LHCN-M2 (cell line): ENCODE data around the gene LIPT2. TPM values are rescaled to one million over a fixed set of nuclear protein-coding genes. Genes with fewer than 3 reads are reported as not detected.
A peak's percentile ranks its signal among the peaks of the same experiment; 100 is the strongest.

ENCODE experiments used
- DNase-seq: peaks from one replicate; pipeline ENCODE4 v3.0.0-alpha.2; 2012; ENCODE audit warnings: low read depth
- total RNA-seq: library from RNA; depleted of rRNA; stranded (reverse); fragments of >200 nt; gene quantifications from 2 replicates; pipeline ENCODE4 v1.2.3, GENCODE V29; 2014

LIPT2 gene
- total RNA-seq, 1 experiment from 2014 or later: 4.8 TPM

DNA sequence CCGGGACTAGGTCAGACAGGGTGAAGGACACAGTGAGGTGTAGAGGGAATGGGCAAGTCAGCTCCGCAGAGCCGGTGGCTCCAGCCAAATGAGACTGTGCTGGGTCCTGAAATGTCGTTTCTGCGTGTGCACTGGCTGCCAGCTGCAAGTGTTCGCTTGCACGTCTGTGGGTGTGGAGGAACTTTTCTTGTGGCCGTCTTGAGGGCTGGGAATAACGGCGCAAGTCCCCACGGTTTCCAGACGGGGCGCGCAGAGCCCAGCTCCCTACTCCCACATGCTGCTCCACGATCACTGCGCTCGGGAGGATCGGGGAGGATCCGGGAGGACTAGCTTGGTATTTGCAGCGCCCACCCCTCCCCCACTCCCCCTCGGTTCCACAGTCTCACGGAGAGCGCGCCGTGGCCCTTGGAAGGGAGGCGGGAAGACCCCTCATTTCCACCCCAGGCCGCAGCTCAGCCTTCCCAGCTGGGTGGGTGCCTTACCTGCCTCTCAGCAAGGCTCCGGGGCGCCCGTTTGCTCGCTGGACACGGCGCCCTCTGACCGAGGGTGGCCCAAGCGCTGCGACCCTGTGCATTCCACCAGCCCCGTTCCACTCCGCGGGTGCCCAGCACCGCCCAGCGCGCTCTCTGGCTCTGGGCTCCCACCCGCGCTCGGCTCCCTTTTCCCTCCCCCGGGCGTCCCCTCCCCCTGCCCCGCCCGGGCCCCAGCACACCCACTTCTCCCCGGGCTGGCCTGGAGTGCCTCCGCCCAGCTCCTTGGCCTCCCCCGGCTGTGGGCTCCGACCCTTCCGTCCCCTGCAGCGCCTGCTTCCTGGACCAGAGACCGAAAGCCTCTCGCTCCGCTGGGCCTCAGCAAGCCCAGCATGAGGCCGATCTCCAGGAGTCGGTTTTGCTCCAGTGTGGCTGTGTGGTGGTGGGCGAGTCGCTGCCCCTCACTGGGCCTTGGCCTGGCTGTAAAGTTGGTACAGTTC is 26.3 kb downstream of the LIPT2 start, which contains the start of gene KCNE3:
Gene KCNE3, minus strand, starts transcription at position 634 of the 970 bp plus-strand sequence. CDS start 9,986 bp downstream, outside the sequence.
- DNase-seq: no peak

DNA sequence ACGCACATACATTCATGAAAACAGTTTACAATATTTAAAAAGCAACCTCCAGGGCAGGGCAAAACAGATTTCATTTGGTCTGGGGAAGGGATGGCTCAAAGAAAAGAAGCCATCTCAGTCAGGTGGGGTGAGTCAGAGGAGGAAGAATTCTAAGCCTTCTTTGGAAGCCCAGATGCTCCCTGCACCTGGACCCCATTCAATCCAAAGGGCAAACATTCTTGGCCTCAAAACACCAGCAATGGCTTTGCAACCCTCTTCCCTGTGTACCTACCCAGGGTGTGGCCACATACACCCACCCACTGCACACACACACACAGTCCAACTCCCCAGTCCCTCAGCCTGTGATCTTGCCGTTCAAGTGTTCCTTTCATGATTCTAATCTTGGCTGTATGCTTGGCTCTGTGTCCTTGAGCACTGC is 28.2 kb downstream of the LIPT2 start:
- DNase-seq: no peak

DNA sequence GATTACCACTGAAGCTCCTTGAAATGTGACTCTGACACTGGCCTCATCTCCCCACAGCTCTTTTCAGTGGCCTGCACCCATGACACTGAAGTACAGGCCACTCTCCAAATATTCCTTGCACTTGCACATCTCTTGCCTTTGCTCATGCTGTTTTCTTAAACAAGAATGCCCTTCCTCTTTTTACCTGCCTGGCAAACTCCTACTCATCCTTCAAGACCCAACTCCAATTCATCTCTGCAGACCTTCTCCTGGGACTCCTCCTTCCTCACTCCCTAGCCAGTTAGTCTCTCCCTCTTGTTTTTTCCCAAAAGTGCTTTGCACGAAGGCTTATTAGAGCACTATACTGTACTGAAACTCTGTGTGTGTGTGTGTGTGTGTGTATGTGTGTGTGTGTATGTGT is 28.8 kb downstream of the LIPT2 start:
- DNase-seq: no peak

DNA sequence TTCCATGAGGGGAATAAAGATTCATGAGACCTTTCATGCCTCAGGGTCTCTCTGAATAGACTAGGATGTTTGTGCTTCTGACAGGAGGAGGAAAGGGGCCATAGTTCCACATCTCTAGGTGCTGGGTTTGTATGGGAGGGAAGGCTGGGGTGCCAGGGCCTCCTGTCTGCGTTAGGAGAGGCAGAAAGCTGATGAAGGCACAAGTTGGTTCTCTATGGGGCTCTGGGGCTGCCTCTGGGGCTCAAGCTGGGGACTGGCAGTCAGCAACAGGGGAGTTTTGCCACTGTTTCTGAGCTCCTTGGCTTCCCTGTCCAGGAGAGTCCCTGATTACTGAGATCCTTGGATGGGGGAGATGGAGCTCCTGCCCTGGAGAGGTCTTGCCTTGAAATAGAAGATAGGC is 30.3 kb downstream of the LIPT2 start:
- no peak for DNase-seq

DNA sequence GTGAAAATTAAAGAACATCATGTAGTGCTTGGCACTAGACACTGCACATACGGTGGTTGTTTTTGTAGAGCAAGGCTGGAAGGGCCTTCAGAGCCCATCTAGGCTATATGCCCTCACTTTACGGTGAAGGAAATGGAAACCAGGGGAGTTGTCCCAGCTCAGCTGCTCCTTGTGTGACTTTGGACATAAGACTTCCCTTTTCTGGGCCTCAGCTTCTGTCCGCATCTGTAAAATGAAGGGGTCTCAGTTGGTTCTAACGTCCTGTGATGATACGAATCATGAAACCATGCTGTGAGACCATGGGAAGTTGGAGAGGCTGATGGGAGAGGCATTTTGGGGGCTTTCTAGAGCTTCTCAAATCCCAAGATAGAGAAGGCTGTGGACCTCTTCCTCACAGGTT is 30.9 kb downstream of the LIPT2 start:
- DNase-seq: no peak

DNA sequence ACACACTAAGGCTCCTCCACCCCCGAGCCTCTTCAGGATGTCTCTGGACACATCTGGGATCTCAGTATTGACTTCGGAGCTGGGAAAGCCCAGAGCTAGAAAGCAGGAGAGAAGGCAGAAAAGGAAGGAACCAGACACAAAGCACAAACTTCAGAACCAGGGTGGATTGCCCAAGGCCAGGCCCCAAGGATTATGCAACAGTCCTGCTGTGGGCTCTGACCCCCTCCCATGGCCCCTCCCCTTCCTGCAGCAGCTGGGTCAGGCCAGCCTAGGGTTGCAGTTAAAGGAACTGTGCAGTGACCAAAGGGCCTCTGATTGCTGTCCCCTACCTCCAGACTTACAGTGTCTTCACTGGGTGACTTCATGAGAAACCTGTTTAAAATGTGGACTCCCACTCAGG is 31.5 kb downstream of the LIPT2 start:
- peak; percentile 25 for DNase-seq

DNA sequence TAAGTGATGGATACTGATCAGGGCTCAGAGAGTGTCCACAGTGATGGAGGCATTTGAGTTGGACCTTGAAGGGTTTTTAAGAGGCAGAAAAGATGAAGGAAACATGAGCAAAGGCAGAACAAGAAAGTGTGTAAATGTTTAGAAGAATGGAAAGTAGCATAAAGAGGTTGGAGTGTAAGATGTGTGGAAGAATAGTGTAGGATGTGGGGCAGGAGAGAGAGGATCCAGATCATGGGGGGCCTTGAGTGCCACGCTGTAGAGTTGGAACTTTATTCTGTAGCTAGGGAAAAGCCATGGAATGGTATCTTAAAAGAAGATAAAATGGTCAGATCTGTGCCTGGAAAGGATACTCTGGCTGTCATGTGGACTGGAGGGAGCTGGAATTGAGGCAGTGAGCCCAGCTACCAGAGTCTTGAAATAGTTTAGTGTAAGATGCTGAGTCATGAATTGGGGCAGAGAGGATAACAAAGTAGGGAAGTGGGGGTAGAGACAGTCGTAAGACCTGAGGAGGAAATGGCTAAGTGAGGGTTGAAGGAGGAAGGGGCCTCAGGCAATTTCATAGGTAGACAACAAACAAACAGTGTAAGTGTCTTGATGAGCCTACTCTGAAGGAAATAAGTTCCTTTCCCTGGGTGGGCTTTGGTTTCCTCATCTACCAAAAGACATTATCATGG is 32.9 kb downstream of the LIPT2 start:
- DNase-seq: no peak

DNA sequence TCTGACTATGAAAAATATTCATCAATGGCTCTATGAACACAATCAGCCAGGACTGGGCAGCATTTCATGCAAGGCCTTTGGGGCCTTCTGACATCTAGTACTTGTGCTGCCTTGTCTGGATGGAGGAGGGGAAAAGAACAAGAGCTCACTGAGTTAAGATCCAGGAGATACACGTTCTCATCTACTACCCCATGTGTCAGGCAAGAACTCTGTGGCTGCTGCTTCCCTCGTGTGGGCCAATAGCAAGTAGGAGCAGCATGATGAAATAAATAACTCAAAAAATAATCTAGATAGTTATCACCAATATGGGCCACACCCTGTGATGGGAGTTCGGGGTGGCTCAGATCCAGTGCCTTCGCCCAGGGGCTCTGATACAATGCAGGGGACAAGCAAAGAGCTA is 33.5 kb downstream of the LIPT2 start:
- DNase-seq: no peak

DNA sequence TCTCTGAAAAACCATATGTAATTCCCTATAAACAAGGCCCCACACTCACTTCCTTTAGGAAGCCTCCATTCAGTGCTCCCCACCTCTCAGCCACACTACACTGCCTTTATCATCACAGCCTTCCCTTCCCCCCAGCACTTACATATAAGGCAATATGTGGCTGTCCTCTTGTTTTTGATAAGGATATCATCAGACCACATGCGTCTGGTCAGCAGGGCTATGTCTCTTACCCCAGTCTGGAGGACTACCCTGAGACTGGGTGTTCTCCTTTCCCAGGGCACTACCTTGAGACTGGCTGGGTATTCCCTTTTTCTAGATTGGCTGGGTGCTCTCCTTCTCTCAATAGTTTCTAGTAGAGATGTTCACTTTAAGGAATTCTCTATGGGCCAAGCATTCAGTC is 33.9 kb downstream of the LIPT2 start:
- no peak for DNase-seq

DNA sequence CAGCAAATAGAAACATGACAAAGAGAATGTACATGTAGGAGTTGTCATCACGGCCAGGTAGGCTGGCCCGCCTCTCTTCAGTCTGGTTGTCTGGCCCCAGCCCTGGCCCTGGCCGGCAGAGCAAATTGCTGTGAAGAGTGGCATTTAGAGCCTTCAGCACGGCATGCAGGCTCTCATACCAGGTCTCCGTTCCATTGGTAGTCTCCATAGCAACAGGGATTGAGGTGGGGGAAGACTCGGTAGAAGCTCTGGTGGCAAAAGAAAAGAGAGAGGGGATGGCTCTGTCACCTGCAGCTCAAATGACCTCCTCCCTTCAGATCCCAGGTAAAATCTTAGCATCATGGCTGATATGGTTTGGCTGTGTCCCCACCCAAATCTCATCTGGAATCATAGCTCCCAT is 36.2 kb downstream of the LIPT2 start:
- DNase-seq: no peak

DNA sequence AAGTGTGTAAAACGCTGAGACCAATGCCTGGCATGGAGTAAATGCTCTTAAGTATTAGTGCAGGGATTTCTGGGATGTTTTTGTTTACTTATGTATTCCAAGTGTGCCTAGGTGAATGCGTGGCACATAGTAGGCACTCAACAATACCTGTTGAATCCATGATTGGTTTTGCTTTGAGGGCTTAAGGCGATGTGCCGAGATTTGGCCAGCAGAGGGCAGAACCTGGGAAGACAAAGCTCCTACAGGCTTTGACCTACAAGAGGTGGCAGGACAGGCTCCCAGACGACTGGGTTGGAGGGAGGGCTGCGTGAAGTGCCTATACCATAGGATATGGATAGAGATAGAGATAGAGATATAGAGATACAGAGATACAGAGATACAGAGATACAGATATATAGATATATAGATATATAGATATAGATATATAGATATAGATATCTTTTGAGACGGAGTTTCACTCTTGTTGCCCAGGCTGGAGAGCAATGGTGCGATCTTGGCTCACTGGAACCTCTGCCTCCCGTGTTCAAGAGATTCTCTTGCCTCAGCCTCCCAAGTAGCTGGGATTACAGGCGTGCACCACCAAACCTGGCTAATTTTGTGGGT is 40.0 kb downstream of the LIPT2 start:
- peak; percentile 42 for DNase-seq

DNA sequence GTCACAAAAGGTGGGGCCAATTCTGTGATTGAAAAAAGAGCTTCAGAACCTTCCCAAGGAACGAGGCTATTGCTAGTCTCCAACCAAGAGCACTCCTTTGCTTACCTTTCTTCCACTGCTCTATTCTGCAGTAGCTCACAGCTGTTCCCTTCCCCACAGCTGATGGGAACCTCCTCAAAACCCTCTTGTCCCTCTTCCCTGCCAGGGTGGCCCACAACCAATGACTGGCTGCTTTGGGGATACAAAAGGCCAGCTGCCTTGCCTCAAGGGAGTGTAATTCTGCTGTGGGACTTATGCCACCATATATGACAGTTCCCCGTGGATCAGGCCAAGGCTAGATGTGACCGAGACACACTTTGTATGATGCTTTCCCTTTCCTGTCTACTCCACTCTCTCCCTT is 41.2 kb downstream of the LIPT2 start:
- DNase-seq: no peak

DNA sequence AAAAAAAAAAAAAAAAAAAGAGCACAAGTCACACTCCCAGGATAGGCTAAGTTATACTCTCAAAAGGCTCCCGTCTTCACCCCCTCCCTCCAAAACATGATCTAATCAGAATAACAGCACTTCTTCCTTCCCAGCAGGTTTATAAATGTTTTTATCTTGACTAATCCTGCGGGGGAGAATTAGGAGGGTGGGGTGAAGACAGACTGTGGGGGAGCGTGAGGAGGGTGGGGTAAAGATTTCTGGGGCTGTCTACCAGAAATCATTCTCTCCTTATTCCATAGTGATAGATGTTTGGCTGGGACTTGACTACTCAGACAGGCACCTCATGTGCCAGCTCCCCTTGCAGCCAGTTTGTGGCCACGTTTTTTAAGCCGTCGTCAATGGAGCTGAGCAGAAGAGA is 43.2 kb downstream of the LIPT2 start:
- DNase-seq: no peak

DNA sequence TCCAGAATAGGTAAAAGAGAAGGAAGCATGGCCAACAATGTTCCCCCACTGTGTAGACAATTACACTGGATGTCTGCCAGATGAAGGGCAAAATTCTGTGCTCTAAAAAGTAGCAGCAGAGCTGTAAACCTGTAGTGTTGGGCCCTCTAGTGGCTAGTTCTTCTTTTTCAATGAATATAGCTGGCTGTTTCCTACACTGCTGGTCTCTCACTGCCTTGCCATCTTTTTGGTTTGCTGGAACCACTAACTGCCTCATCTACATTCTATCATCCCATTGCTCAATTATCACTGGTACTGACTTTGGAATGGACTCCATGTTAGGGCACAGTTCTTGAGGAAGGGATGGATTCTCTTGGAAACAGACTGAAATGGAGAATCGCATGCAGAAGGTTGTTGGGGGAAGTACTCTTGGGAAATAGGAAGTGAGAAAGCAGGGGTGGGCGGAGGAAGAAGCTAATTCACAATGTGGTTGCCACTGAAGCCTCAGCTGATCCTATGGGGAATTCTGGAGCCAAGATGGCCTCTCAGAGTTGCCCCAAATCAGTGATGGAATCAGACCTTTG is 44.1 kb downstream of the LIPT2 start:
- peak; percentile 84 for DNase-seq

DNA sequence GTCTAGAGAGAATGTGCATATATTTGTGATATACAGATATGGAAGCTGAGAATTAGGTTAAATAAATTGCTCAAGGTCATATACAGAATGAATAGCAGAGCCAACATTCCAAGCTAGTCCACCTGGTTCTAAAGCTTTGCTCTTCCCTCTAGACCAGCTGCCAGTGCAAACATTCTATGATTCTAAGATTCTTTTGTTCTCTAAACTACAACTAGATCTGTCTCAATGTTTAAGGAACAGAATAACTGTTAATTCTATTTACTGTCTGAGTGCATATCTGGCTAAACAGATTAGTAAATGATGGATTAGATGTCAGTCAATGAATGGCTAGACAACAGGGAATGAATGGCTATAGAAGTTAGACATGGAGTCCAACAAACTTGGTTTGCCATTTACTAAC is 45.8 kb downstream of the LIPT2 start:
- no peak for DNase-seq

DNA sequence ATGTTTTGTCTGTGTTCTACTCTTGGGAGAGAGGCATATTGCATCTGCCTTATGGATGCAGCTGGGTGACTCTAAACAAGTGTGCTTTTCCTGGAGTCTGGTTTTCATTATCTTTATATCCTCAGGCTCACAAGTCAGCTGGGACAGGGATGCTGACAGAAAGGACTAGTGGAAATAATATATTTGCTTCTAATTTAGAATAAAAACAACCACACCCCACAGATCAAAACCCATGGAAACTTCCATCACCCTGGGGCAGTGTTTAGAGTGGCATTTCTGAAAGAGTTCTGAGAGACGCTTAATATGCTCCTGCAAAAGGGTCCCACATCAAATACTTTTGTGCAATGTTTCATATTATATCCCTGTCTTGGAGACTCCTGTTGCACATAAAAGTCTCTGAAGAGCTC is 47.0 kb downstream of the LIPT2 start:
- DNase-seq: no peak

DNA sequence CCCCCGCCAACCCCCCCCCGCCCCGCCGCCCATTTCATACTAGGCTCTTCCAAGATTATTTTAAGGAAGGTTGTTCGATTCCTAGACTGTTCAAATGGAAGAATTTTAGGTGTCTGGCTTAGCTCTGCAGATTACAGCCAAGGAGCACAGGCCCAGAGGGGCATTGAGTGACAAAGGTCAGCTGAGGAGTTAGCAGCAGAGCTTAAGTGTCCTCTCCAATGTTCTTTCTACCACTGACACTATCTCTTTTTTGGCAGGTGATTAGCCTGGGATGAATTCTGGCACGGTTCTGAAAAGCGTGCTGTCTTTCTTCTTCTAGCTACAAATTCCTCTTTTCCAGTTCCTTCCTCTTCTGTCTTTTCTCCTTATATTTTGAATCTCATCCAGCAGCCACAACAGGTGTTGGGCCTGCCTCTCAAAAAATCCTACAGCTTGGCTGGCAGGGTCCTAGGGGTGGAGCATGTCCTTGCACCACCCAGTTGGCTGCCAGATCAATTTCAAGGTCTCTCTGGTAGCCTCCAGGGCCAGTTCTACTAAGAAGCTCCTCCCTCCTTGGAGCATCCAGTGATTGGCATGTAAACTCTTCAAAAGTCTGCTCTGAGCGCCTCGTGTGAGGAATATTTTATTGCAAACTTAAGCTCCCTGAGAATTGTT is 49.2 kb downstream of the LIPT2 start:
- peak; percentile 71 for DNase-seq

DNA sequence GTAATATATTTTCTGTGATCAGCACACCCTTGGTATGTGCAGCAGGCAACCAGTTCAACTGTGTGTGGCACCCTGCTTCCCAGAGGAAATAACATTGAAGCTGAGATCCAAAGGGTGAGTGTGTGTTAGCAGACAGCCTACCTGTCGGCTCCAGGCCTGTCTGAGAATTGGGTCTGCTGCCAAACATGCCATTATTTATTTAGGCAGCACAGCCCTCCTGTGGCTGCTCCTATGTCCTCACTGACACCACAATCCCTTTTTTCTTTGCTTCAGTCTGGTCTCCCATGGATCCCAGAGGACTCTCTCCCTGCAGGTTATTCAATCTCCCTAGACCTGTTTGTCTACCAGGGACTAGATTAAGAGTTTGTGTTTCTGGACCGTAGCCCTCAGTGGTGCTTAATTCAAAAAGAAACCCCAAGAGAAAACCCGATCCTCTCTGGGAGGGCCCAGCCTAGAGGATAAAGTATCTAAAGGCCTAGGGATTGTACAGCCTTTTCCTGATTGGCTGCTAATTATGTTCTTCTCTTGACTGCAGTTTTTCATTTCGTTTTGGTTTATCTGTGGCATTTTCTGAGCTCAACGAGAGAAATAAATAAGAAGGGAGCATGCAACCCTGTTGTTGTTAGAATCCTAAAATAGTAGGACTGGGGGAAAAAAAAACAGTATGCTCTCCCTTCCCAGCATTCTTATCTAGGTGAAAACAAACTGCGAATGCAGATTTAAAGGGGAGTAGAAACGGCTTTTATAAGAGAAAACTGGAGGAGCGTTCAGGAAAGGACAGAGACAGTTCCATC is 50.3 kb downstream of the LIPT2 start:
- DNase-seq: peak; percentile 50

DNA sequence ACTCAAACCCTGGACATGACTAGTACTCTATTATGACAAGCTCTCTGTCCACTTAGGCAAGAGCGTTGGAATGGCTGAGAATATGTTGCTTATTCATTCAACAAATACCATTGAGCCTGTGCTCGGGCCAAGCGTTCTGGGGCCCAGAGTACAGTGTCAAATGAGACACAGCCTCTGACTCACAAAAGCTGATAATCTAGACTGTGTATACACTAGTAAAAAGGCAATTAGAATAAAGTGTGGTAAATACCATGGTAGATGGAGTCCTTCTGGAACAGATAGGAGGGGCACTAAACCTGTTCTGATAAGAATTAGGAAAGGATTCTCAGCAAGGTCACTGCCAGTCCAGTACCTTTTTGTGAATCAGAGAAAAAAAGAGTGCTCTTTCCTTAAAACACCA is 50.9 kb downstream of the LIPT2 start:
- no peak for DNase-seq
